AG09319 (cell line): ENCODE measurements around the gene AMACR.

Experiments used
- DNase-seq: peaks from one replicate; pipeline ENCODE4 v3.0.0-alpha.2; 2010; ENCODE audit warnings: low read depth; ENCODE audit errors: extremely low read depth
- TF ChIP-seq, protein P1 (sequence below): IDR thresholded peaks from 2 replicates; pipeline ENCODE4 v1.5.1; 2011; ENCODE audit warnings: low read depth, mild to moderate bottlenecking, inconsistent platforms, low read length, moderate library complexity

Gene AMACR

DNA sequence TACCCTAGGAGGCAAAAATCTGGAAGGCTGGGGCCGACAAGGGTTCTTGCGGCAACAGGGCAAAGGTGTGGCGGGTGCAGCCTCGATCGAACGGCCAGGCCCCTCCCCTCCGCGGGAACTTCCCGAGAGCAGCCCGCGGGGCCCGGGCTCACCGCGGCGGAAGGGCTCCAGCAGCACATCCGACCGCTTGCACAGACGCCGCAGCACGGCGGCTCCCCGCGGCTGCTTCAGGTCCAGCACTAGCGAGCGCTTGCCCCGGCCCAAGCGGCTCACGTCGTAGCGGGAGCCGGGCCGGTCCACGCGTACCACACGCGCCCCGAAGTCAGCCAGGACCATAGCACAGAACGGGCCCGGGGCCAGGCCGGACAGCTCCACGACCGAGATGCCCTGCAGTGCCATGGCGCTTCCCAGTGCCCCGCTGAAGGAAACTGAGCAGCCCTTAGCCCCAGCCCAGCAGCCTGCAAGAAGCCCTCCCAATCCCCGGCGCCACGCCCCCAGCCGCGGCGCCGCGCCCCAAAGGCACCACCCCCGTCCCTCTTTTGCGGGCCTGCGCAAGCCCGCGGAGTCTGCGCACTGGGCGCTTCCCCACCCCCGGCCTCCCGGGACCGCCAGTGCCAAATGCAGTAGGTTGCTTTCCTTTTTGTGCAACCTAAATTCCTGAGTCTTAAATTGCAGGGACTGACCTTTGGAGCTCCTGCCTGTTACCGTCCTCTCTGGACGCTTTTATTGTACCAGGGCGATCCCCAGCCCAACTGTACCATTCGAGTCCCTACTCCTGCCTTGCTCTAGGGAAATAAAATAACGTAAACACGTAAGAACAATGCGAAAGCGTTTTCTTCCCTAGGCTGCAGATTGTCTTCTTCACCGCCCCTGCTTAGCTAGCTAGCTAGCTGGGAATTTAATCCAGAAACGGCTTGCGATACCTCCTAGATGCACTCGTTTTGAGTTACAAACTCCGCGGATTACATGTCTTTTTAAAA lies at the start of gene AMACR:
TSS of gene AMACR (minus strand) at position 430 of the 980 bp plus-strand sequence. CDS start at position 399, 31 bp downstream.
- DNase-seq: peak; percentile 81
- TF ChIP-seq, protein P1, sequence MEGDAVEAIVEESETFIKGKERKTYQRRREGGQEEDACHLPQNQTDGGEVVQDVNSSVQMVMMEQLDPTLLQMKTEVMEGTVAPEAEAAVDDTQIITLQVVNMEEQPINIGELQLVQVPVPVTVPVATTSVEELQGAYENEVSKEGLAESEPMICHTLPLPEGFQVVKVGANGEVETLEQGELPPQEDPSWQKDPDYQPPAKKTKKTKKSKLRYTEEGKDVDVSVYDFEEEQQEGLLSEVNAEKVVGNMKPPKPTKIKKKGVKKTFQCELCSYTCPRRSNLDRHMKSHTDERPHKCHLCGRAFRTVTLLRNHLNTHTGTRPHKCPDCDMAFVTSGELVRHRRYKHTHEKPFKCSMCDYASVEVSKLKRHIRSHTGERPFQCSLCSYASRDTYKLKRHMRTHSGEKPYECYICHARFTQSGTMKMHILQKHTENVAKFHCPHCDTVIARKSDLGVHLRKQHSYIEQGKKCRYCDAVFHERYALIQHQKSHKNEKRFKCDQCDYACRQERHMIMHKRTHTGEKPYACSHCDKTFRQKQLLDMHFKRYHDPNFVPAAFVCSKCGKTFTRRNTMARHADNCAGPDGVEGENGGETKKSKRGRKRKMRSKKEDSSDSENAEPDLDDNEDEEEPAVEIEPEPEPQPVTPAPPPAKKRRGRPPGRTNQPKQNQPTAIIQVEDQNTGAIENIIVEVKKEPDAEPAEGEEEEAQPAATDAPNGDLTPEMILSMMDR: no peak; the same call in 1 of the 2 replicates

DNA sequence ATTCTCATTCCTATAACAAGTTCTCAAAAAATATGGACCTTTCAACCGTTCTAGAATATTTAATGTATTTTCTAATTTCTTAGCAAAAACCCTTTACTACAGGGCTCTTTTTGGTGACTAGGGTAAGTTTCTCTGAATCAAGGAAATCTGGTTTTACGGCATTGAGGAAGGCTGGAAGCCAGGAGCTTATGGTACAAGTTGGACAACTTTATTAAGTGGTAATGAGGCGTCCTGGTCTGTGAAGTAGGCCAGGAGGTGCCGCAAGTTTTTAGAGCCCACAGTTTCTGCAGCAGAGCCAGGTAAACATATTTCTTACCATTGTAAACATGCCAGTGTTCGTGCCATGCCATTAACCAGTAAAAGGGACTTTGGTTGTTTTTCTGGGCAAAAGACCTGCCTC lies 49.7 kb upstream of the AMACR start:
- DNase-seq: no peak

DNA sequence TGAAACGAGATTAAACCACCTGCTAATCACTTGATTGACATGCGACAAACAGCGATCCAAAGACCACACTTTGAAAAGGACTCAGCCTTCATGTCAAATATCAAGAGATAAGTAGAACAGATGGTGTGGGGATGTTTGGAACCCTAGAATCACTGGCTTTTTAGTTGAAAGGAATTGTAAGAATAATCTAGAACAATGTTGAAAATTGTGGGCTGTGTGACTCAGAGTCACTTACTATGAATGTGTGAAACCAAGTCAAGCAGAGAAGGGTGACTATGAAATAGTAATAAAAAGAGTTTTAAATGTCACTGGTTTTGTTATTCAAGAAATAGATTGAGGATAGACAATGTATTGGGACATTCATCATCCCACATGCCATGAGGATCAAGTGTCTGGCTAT lies 49.3 kb upstream of the AMACR start:
- DNase-seq: no peak
- TF ChIP-seq, protein P1: no peak

More for the DNA sequence above, 49.7 kb upstream of the AMACR start:
- TF ChIP-seq, protein P1: no peak

DNA sequence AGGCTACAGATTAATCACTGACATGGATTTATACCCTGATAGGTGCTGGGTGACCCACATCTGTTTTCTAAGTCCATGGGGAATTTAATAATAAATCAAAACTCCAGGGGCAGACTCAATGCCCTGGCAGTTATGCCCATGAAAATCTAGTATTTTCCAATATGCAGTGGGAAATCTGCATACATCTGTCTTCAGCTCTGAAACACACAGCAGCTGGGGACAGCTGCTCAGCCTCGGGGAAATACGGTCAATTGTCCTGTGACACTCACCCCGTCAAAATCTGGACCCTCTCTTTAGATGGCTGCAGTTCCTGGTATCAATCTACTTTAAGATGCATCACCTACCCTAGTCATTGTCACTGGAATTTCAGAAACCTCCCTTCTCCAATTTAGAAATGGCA lies 47.8 kb upstream of the AMACR start:
- TF ChIP-seq, protein P1: no peak
- DNase-seq: no peak

DNA sequence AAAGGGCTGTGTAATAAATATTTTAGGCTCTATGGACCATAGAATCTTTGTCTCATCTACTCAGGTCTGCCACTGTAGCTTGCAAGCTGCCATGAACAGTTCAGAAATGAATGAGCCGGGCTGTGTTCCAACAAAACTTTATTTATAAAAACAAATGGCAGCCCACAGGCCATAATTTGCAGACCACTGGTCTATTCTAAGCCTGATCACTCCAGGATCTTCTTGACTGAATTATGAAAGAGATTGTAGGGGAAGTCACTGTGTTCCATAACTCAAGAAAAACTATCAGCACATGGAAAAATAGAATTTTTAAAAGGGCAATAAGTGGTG lies 46.5 kb upstream of the AMACR start:
- TF ChIP-seq, protein P1: no peak
- DNase-seq: no peak

DNA sequence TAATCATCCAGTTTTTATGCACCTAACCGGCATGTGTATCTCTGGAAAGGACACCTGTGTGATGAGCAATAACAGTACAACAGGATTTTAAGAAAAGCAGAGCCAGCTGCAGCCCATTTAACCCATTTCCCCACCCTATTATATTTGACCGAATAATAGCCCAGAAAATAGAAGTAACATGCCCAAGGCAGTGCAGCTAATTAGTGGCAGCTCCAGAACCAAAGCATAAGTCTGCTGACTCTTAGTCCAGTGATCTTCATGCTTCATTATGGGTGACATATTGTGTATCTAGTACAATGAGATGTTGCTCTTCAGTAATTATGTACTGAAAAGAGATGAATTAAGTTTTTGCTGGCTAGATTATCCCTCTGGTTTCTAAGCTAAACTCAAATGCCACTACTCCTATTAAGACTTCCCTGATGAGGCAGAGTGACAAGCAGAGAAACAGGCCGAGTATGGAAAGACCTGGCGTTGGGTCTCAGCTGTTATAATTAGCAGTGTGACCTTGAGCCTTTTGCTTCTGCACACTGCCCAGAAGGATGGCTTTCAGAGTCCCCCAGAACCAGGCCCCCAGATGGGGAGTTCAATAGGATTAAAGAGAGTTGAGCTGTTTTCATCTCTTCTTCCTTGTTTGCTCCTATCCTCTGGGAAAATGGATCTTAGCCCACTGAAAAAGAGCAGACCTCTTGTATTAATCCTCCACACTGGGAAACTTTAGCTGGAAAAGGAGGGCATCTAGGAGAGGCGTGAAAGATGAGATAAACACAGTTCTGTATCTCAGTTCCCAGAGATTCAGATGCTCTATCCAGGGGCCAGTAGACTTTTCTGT lies 45.9 kb upstream of the AMACR start:
- DNase-seq: no peak
- TF ChIP-seq, protein P1: no peak

DNA sequence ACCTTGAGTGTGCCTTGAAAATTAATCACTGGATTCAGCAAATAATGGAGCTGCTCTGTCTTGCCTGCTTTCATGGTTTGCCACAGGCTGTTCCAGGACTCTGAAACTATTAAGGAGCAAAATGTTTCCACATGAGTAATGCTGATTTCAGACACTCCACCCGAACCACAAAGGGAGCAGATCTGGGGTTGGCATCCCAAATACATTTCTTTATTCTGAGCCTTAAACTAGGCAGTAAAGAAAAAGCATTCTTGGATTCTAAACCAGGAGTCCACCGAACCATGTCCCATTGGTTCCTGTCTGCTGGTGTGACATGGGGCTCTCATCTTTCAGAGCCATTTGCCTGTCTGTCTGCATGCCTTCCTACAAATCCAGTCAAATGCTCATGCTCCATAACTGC lies 45.3 kb upstream of the AMACR start:
- TF ChIP-seq, protein P1: no peak
- DNase-seq: peak; percentile 67
